CD8-positive, alpha-beta memory T cell (primary cell): Measurements from ENCODE around the gene SLC29A1. TPM values are rescaled to one million over a fixed set of nuclear protein-coding genes. Genes with fewer than 3 reads are reported as not detected.
"Not testable (repeated sequence)": the region's sequence is repeated elsewhere in the genome, so short reads cannot be mapped to it uniquely, and the experiment has no call there.

ENCODE experiments used
- CTCF ChIA-PET: fragments of 350-600 bp; sonication (Branson Sonifier 250); formaldehyde crosslinking; loops from one replicate; lab custom pipeline; 2021; ENCODE audit warnings: antibody characterized with exemption; lab: Charles Lee
- POLR2A ChIA-PET: fragments of 350-600 bp; sonication (Branson Sonifier 250); formaldehyde crosslinking; loops from one replicate; lab custom pipeline; 2021; ENCODE audit warnings: antibody characterized with exemption; lab: Charles Lee
- DNase-seq, 5 donors: peaks; one replicate each; pipeline versions ENCODE4 v3.0.0 to v3.0.0-alpha.2; 2020 to 2022; ENCODE audit warnings: mixed read lengths in 1 of 5
- H3K27ac ChIP-seq: one replicate; pipeline ENCODE4 v1.7.0; 2013; ENCODE audit warnings: low read depth, mild to moderate bottlenecking, low read length, moderate library complexity
- H3K27me3 ChIP-seq: 2 replicates; pipeline ENCODE4 v1.7.0; 2013; ENCODE audit warnings: low read length, mild to moderate bottlenecking; ENCODE audit not compliant: insufficient read depth, poor library complexity, severe bottlenecking
- H3K36me3 ChIP-seq: 2 replicates; pipeline ENCODE4 v1.7.0; 2013; ENCODE audit warnings: mild to moderate bottlenecking, low read length, moderate library complexity; ENCODE audit not compliant: insufficient read depth
- H3K4me1 ChIP-seq: 2 replicates; pipeline ENCODE4 v1.7.0; 2013; ENCODE audit warnings: mild to moderate bottlenecking, low read length, moderate library complexity; ENCODE audit not compliant: insufficient read depth
- H3K4me3 ChIP-seq: 2 replicates; pipeline ENCODE4 v1.7.0; 2013; ENCODE audit warnings: mild to moderate bottlenecking, low read length
- H3K9me3 ChIP-seq: 2 replicates; pipeline ENCODE4 v1.7.0; 2013; ENCODE audit warnings: mild to moderate bottlenecking, low read length
- H3K27ac Mint-ChIP-seq, 8 donors: one replicate each; pipeline ENCODE4 v1.8.0; 2020 to 2021; ENCODE audit warnings: mixed read lengths in 8 of 8, mild to moderate bottlenecking in 6 of 8, inconsistent platforms in 3 of 8, moderate library complexity in 3 of 8
- H3K27me3 Mint-ChIP-seq, 2 donors: one replicate each; pipeline ENCODE4 v1.8.0; 2020 to 2021; ENCODE audit warnings: mixed read lengths in 2 of 2, mild to moderate bottlenecking in 1 of 2, moderate library complexity in 1 of 2
- H3K36me3 Mint-ChIP-seq, 3 donors: one replicate each; pipeline ENCODE4 v1.8.0; 2020 to 2021; ENCODE audit warnings: mixed read lengths in 3 of 3, inconsistent platforms in 1 of 3, mild to moderate bottlenecking in 1 of 3
- H3K4me1 Mint-ChIP-seq, 3 donors: one replicate each; pipeline ENCODE4 v1.8.0; 2020 to 2021; ENCODE audit warnings: mixed read lengths in 3 of 3, inconsistent platforms in 1 of 3, mild to moderate bottlenecking in 1 of 3
- H3K4me3 Mint-ChIP-seq, 7 donors: one replicate each; pipeline ENCODE4 v1.8.0; 2020 to 2021; ENCODE audit warnings: mixed read lengths in 7 of 7, mild to moderate bottlenecking in 6 of 7, moderate library complexity in 4 of 7, inconsistent platforms in 2 of 7
- H3K9me3 Mint-ChIP-seq, 5 donors: one replicate each; pipeline ENCODE4 v1.8.0; 2020 to 2022; ENCODE audit warnings: mixed read lengths in 5 of 5, mild to moderate bottlenecking in 3 of 5, moderate library complexity in 2 of 5, inconsistent platforms in 1 of 5
- polyA plus RNA-seq: library from polyadenylated mRNA; unstranded; fragments of 300-500 nt; fragmentation: Illumina TruSeq; gene quantifications from one replicate; pipeline ENCODE4 v1.2.3, GENCODE V29; 2021
- total RNA-seq, 2 experiments: library from RNA; stranded (reverse); gene quantifications; one replicate each; pipeline ENCODE4 v1.2.3, GENCODE V29; 2021

The SLC29A1 gene
- total and polyA plus RNA-seq, 3 experiments from 2014 or later = 3.6 to 116 (median 116) TPM

DNA sequence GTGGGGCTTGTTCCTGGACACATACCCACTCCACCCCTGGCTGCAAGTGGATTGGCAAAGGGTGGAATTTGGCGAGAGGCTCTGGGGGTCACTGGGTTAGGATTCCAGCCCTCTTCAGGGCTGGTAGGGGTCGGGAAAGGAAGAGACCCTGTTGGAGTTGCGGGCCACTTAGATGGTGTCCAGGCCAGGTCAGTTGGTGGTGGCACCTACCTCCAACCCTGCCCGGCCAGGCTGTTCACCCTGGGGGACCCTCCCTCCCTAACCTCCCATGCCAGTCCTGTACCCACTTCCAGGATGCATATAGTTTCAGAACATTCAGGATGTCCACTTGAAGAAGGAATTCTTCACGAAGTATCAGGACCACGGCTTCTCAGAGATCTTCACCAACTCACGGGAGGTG lies 43.7 kb upstream of the SLC29A1 start:
- Histone ChIP-seq H3K4me3 (no peak overlapping the region), H3K4me1 (peaks cover 3% of the 10 kb centered on the region), H3K9me3 (no peaks in the 10 kb centered on the region), H3K27ac (no peak overlapping the region), H3K27me3 (no peaks in the 10 kb centered on the region), H3K36me3 (no peaks in the 10 kb centered on the region)
- ChIA-PET CTCF (interaction anchor here (2.3 kb wide), 1 partner anchor 58 kb away, joined by 6 read pairs; no protein-coding TSS in a partner anchor), POLR2A (no interaction called here)
- peak overlapping the region in 2 of 8 donors; percentile 5 to 60 for H3K27ac Mint-ChIP-seq
- H3K9me3 Mint-ChIP-seq = no peaks in the 10 kb centered on the region
- peaks cover 8 to 14% (median 11%) of the 10 kb centered on the region in 3 donors for H3K4me1 Mint-ChIP-seq
- H3K27me3 Mint-ChIP-seq = peaks cover 2 to 4% of the 10 kb centered on the region in 2 donors
- DNase-seq = no peak
- H3K36me3 Mint-ChIP-seq = no peaks in the 10 kb centered on the region
- H3K4me3 Mint-ChIP-seq = no peak overlapping the region

DNA sequence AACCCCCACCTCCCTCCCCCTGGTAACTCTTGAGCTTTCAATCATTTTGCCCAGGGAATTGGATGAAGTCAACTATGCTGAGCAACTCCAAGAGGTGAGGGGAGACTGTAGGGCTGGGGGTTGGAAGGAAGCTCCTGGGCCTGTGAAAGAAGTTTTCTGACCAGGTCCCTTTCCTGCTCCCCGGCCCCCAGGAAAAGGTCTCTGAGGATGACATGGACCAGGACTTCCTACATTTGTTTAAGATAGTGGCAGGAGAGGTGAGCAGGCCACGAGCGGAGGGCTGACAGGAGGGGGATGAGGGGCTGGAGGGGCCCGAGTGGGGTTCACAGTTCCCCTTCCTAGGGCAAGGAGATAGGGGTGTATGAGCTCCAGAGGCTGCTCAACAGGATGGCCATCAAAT lies 43.0 kb upstream of the SLC29A1 start:
- H3K9me3 ChIP-seq = no peaks in the 10 kb centered on the region
- no peaks in the 10 kb centered on the region for H3K36me3 ChIP-seq
- no peaks in the 10 kb centered on the region for H3K27me3 ChIP-seq
- H3K27ac Mint-ChIP-seq = no peak overlapping the region
- peaks cover 5 to 11% of the 10 kb centered on the region in 2 donors for H3K27me3 Mint-ChIP-seq
- H3K4me3 ChIP-seq = no peak overlapping the region
- no peak for DNase-seq
- H3K36me3 Mint-ChIP-seq = no peaks in the 10 kb centered on the region
- H3K27ac ChIP-seq = no peak overlapping the region
- peaks cover 3% of the 10 kb centered on the region for H3K4me1 ChIP-seq
- H3K4me3 Mint-ChIP-seq = no peak overlapping the region
- CTCF ChIA-PET = no interaction called here
- H3K9me3 Mint-ChIP-seq = no peaks in the 10 kb centered on the region
- POLR2A ChIA-PET = interaction anchor here (0.6 kb wide), 1 partner anchor 33 kb away, joined by 3 read pairs; no protein-coding TSS in a partner anchor
- H3K4me1 Mint-ChIP-seq = peaks cover 8 to 14% (median 11%) of the 10 kb centered on the region in 3 donors

DNA sequence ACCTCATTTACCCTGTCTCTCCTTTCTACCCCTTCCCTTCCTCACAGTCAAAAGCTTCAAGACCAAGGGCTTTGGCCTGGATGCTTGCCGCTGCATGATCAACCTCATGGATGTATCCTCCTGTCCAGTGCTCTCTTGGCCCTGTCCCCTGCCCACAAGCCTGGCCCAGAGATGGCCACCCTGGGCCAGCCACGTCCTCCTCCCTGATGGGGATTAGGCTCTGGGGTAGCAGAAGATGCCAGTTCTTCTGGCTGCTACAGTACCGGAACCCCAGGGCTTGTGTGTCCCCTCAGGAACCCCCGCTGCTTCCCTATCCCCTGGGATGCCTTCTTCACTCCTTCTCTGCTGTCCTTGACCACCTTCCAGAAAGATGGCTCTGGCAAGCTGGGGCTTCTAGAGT lies 42.5 kb upstream of the SLC29A1 start:
- no peaks in the 10 kb centered on the region for H3K27me3 ChIP-seq
- ChIA-PET CTCF (no interaction called here), POLR2A (interaction anchor here (0.6 kb wide), 1 partner anchor 32 kb away, joined by 3 read pairs; no protein-coding TSS in a partner anchor)
- no peaks in the 10 kb centered on the region for H3K36me3 Mint-ChIP-seq
- peaks cover 6 to 14% of the 10 kb centered on the region in 2 donors for H3K27me3 Mint-ChIP-seq
- H3K4me3 ChIP-seq = no peak overlapping the region
- no peaks in the 10 kb centered on the region for H3K36me3 ChIP-seq
- no peak overlapping the region for H3K4me3 Mint-ChIP-seq
- H3K27ac Mint-ChIP-seq = no peak overlapping the region
- H3K4me1 ChIP-seq = peaks cover 6% of the 10 kb centered on the region
- no peaks in the 10 kb centered on the region for H3K9me3 Mint-ChIP-seq
- no peaks in the 10 kb centered on the region for H3K9me3 ChIP-seq
- H3K27ac ChIP-seq = no peak overlapping the region
- peaks cover 9 to 16% (median 11%) of the 10 kb centered on the region in 3 donors for H3K4me1 Mint-ChIP-seq
- no peak for DNase-seq

DNA sequence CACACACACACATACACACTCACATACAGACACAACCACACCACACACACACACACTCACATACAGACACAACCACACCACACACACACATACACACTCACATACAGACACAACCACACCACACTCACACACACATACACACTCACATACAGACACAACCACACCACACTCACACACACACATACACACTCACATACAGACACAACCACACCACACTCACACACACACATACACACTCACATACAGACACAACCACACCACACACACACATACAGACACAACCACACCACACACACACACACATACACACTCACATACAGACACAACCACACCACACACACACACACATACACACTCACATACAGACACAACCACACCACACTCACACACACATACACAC lies 41.6 kb upstream of the SLC29A1 start:
- DNase-seq, H3K9me3 Mint-ChIP-seq, H3K4me1 ChIP-seq, POLR2A ChIA-PET, H3K27ac Mint-ChIP-seq, H3K4me3 ChIP-seq, H3K36me3 Mint-ChIP-seq, H3K27me3 ChIP-seq, H3K4me3 Mint-ChIP-seq, H3K27ac ChIP-seq, H3K9me3 ChIP-seq, H3K36me3 ChIP-seq: not testable (repeated sequence)
- peaks cover 8 to 16% of the 10 kb centered on the region in 2 donors for H3K27me3 Mint-ChIP-seq
- CTCF ChIA-PET = interaction anchor here (2.4 kb wide), 1 partner anchor 9 kb away, joined by 7 read pairs; no protein-coding TSS in a partner anchor
- peaks cover 11 to 14% (median 14%) of the 10 kb centered on the region in 3 donors for H3K4me1 Mint-ChIP-seq

DNA sequence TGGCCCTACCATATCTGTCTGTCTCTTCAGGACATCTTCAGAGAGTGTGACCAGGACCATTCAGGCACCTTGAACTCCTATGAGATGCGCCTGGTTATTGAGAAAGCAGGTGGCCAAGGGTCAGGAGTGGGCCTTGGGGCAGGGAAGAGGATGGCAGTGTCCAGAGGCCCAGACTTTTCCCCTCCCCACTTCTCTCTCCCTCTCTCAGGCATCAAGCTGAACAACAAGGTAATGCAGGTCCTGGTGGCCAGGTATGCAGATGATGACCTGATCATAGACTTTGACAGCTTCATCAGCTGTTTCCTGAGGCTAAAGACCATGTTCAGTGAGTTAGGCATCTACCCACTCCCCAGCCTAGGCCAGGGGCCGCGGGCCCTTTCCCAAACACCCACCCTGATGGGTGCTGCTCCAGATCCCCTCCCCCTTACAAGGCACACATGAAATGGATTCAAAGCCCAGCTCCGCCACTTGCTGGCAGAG lies 40.4 kb upstream of the SLC29A1 start:
- no peaks in the 10 kb centered on the region for H3K27me3 ChIP-seq
- H3K27ac Mint-ChIP-seq = peak overlapping the region in 1 of 8 donors; percentile 33
- no peaks in the 10 kb centered on the region for H3K9me3 Mint-ChIP-seq
- peaks cover 8% of the 10 kb centered on the region for H3K4me1 ChIP-seq
- H3K36me3 Mint-ChIP-seq = no peaks in the 10 kb centered on the region
- H3K27ac ChIP-seq = no peak overlapping the region
- CTCF ChIA-PET = interaction anchor here (2.4 kb wide), 1 partner anchor 10 kb away, joined by 7 read pairs; no protein-coding TSS in a partner anchor
- H3K4me1 Mint-ChIP-seq = peaks cover 5 to 7% (median 6%) of the 10 kb centered on the region in 3 donors
- no peak overlapping the region for H3K4me3 ChIP-seq
- H3K36me3 ChIP-seq = no peaks in the 10 kb centered on the region
- H3K4me3 Mint-ChIP-seq = no peak overlapping the region
- DNase-seq = no peak
- no peaks in the 10 kb centered on the region for H3K9me3 ChIP-seq
- H3K27me3 Mint-ChIP-seq = peaks cover 8 to 16% of the 10 kb centered on the region in 2 donors
- POLR2A ChIA-PET = no interaction called here

DNA sequence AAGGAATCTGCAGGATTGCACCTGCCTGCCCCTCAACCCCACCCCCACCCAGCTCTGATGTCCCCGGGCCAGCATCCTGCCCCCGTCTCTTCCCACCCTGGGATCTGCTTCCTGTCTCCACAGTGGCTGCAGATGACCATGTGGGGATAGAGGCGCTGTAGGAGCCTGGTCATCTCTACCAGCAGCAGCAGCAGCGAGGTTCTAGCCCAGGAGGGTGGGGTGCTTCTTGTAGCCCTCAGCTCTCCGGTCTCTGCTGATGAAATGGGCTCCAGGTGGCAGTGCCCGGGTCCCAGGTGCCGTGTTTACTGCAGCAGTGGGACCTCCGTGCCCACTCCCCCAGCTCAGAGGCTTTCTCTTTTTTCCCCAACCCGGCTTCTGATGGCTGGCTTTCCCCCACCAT lies 39.6 kb upstream of the SLC29A1 start:
- Histone ChIP-seq H3K4me3 (no peak overlapping the region), H3K36me3 (no peaks in the 10 kb centered on the region), H3K4me1 (peaks cover 8% of the 10 kb centered on the region), H3K9me3 (no peaks in the 10 kb centered on the region), H3K27me3 (no peaks in the 10 kb centered on the region), H3K27ac (no peak overlapping the region)
- no peak for DNase-seq
- Mint-ChIP-seq H3K9me3 (no peaks in the 10 kb centered on the region), H3K4me1 (peaks cover 5 to 7% (median 6%) of the 10 kb centered on the region in 3 donors), H3K27ac (no peak overlapping the region), H3K27me3 (peaks cover 8 to 16% of the 10 kb centered on the region in 2 donors), H3K4me3 (no peak overlapping the region), H3K36me3 (no peaks in the 10 kb centered on the region)
- CTCF ChIA-PET = interaction anchor here (2.4 kb wide), 1 partner anchor 11 kb away, joined by 7 read pairs; no protein-coding TSS in a partner anchor
- POLR2A ChIA-PET = no interaction called here

DNA sequence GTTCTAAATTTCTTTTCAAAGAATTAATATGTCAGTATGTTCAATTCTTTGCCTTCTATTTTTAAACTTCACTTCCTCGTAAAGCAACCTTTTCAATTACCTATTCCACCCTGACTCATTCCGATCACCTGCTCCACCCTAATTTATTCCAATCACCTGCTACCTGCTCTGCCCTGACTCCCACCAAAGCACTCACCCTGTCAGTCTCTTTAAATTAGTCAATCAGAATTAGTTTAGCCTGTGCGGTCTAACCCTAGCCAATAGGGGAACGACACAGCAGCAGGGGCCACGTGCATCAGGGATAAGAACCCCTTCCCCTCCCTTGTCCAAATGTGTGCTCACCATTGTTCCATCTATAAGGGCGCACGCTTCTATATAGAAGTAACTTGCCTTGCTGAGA lies 38.0 kb upstream of the SLC29A1 start:
- H3K4me3 ChIP-seq, H3K27ac ChIP-seq, DNase-seq, POLR2A ChIA-PET, H3K36me3 Mint-ChIP-seq, H3K27me3 ChIP-seq, H3K9me3 Mint-ChIP-seq, H3K4me1 ChIP-seq, H3K27ac Mint-ChIP-seq, H3K4me1 Mint-ChIP-seq, H3K9me3 ChIP-seq, H3K4me3 Mint-ChIP-seq, H3K36me3 ChIP-seq: not testable (repeated sequence)
- CTCF ChIA-PET = interaction anchor here (0.6 to 1.5 kb wide), 3 partner anchors 12 to 51 kb away, joined by 3 read pairs; no protein-coding TSS in a partner anchor
- peaks cover 10 to 20% of the 10 kb centered on the region in 2 donors for H3K27me3 Mint-ChIP-seq

DNA sequence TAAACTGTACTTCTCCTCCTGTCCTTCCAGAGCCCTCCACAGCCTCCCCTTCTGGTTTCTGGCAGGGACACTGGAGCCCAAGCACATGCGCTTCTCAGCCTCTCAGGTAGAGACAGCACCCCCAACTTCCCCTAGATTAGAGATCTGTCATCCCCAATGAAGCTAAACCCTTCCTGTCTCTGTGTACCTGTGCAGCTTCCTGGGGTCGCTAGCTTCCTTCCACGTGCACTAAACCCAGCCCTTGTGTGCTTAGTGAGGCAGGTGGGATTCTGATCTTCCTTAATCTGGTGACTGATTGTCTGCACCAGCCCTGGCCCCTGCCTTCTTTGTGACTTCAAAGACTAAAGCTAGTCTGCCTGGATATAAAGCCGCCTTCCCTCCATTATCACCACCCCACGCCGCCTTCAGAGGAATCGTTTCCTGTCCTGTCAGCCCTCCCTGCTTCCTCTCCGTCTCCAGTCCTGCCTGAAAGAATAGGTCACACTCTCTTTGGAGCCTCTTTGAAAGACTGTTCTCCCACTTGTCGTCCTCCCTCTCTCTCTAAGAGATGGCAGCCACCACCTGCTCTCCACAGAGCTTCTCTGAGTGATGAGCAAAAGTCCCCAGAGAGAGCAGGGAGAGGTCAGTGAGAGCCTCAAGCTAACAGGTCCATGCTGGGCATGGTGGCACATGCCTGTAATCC lies 37.3 kb upstream of the SLC29A1 start:
- ChIA-PET CTCF (interaction anchor here (0.6 to 1.5 kb wide), 3 partner anchors 13 to 50 kb away, joined by 3 read pairs; no protein-coding TSS in a partner anchor), POLR2A (no interaction called here)

More for the DNA sequence above, 37.3 kb upstream of the SLC29A1 start:
- H3K27me3 Mint-ChIP-seq = peaks cover 10 to 20% of the 10 kb centered on the region in 2 donors
- no peaks in the 10 kb centered on the region for H3K9me3 ChIP-seq
- no peak overlapping the region for H3K27ac ChIP-seq
- H3K27me3 ChIP-seq = no peaks in the 10 kb centered on the region
- H3K4me1 Mint-ChIP-seq = peaks cover 5 to 7% (median 6%) of the 10 kb centered on the region in 3 donors
- no peaks in the 10 kb centered on the region for H3K36me3 Mint-ChIP-seq
- no peaks in the 10 kb centered on the region for H3K36me3 ChIP-seq
- H3K9me3 Mint-ChIP-seq = no peaks in the 10 kb centered on the region
- H3K4me3 ChIP-seq = no peak overlapping the region
- H3K27ac Mint-ChIP-seq = peak overlapping the region in 3 of 8 donors; percentile 44 to 64 (median 56)
- H3K4me1 ChIP-seq = peaks cover 8% of the 10 kb centered on the region
- DNase-seq = peak in 1 of 5 donors; percentile 25
- H3K4me3 Mint-ChIP-seq = peak overlapping the region in 1 of 7 donors; percentile 58
